H9 (cell line): ENCODE measurements around the gene COG2. TPM values are rescaled to one million over a fixed set of nuclear protein-coding genes. Genes with fewer than 3 reads are reported as not detected.

Experiments used
- DNase-seq: peaks from one replicate; pipeline ENCODE4 v3.0.0-alpha.2; 2017
- H2AFZ ChIP-seq: one replicate; pipeline ENCODE4 v1.6.1; 2013; ENCODE audit warnings: mild to moderate bottlenecking, low read length, control low read depth, moderate library complexity
- H2AK5ac ChIP-seq: 2 replicates; pipeline ENCODE4 v1.6.1; 2013; ENCODE audit warnings: low read length, control low read depth, mixed read lengths; ENCODE audit not compliant: insufficient read length
- H2BK120ac ChIP-seq: one replicate; pipeline ENCODE4 v1.6.1; 2013; ENCODE audit warnings: low read depth, mild to moderate bottlenecking, low read length, control low read depth, inconsistent platforms; ENCODE audit not compliant: poor library complexity, severe bottlenecking
- H2BK12ac ChIP-seq: 2 replicates; pipeline ENCODE4 v1.6.1; 2013; ENCODE audit warnings: low read length, control low read depth, mixed read lengths, low read depth; ENCODE audit not compliant: insufficient read length
- H2BK15ac ChIP-seq: 2 replicates; pipeline ENCODE4 v1.6.1; 2013; ENCODE audit warnings: low read depth, low read length, control low read depth
- H2BK20ac ChIP-seq: one replicate; pipeline ENCODE4 v1.6.1; 2013; ENCODE audit warnings: low read depth, mild to moderate bottlenecking, low read length, control low read depth, inconsistent platforms; ENCODE audit not compliant: poor library complexity, severe bottlenecking
- H2BK5ac ChIP-seq: 2 replicates; pipeline ENCODE4 v1.6.1; 2013; ENCODE audit warnings: low read length, control low read depth, mixed read lengths; ENCODE audit not compliant: insufficient read length
- H3K14ac ChIP-seq: 2 replicates; pipeline ENCODE4 v1.6.1; 2013; ENCODE audit warnings: low read length, control low read depth; ENCODE audit not compliant: insufficient read depth
- H3K18ac ChIP-seq: 2 replicates; pipeline ENCODE4 v1.6.1; 2013; ENCODE audit warnings: low read depth, mild to moderate bottlenecking, mixed read lengths, low read length, control low read depth; ENCODE audit not compliant: insufficient read length
- H3K23ac ChIP-seq: 2 replicates; pipeline ENCODE4 v1.6.1; 2013; ENCODE audit warnings: low read length, control low read depth, mixed read lengths, low read depth; ENCODE audit not compliant: insufficient read length
- H3K23me2 ChIP-seq: 2 replicates; pipeline ENCODE4 v1.6.1; 2013; ENCODE audit warnings: low read depth, mild to moderate bottlenecking, mixed read lengths, low read length, control low read depth; ENCODE audit not compliant: insufficient read length, poor library complexity, severe bottlenecking
- H3K27ac ChIP-seq: 2 replicates; pipeline ENCODE4 v1.5.1; 2013; ENCODE audit warnings: low read length, control low read depth, mixed read lengths, low read depth; ENCODE audit not compliant: insufficient read length
- H3K27me3 ChIP-seq: 2 replicates; pipeline ENCODE4 v1.6.1; 2013; ENCODE audit warnings: low read length, control low read depth, inconsistent platforms; ENCODE audit not compliant: insufficient read depth
- H3K4ac ChIP-seq: 2 replicates; pipeline ENCODE4 v1.6.1; 2013; ENCODE audit warnings: low read depth, mild to moderate bottlenecking, control low read depth, inconsistent platforms, low read length, moderate library complexity
- H3K4me1 ChIP-seq: 2 replicates; pipeline ENCODE4 v1.6.1; 2013; ENCODE audit warnings: low read length, control low read depth, inconsistent platforms; ENCODE audit not compliant: insufficient read depth
- H3K4me2 ChIP-seq: 2 replicates; pipeline ENCODE4 v1.6.1; 2013; ENCODE audit warnings: low read length, control low read depth, mixed read lengths; ENCODE audit not compliant: insufficient read length, insufficient read depth
- H3K56ac ChIP-seq: 2 replicates; pipeline ENCODE4 v1.6.1; 2013; ENCODE audit warnings: low read depth, mild to moderate bottlenecking, mixed read lengths, low read length, control low read depth; ENCODE audit not compliant: insufficient read length
- H3K79me1 ChIP-seq: 2 replicates; pipeline ENCODE4 v1.6.1; 2013; ENCODE audit warnings: low read depth, mild to moderate bottlenecking, moderate library complexity, low read length, control low read depth, inconsistent platforms; ENCODE audit not compliant: insufficient read depth, poor library complexity, severe bottlenecking
- H3K79me2 ChIP-seq: 2 replicates; pipeline ENCODE4 v1.6.1; 2013; ENCODE audit warnings: low read length, control low read depth, inconsistent platforms; ENCODE audit not compliant: insufficient read depth
- H3K9ac ChIP-seq: 2 replicates; pipeline ENCODE4 v1.6.1; 2013; ENCODE audit warnings: low read length, control low read depth, mixed read lengths; ENCODE audit not compliant: insufficient read length; ENCODE audit errors: extremely low read depth
- H3K9me3 ChIP-seq: one replicate; pipeline ENCODE4 v1.6.1; 2013; ENCODE audit warnings: low read depth, low read length, inconsistent platforms; ENCODE audit not compliant: control insufficient read depth
- H3T11ph ChIP-seq: one replicate; pipeline ENCODE4 v1.6.1; 2013; ENCODE audit warnings: mild to moderate bottlenecking, low read length, control low read depth, inconsistent platforms
- H4K20me1 ChIP-seq: one replicate; pipeline ENCODE4 v1.6.1; 2013; ENCODE audit not compliant: control insufficient read depth, insufficient read length, insufficient read depth
- H4K5ac ChIP-seq: 2 replicates; pipeline ENCODE4 v1.6.1; 2013; ENCODE audit warnings: low read depth, mild to moderate bottlenecking, mixed read lengths, low read length, control low read depth; ENCODE audit not compliant: insufficient read length
- H4K8ac ChIP-seq: replicated peaks from 2 replicates; pipeline ENCODE4 v1.6.1; 2013; ENCODE audit warnings: low read length, control low read depth, mixed read lengths, low read depth; ENCODE audit not compliant: insufficient read length
- H4K91ac ChIP-seq: 2 replicates; pipeline ENCODE4 v1.6.1; 2013; ENCODE audit warnings: low read depth, mild to moderate bottlenecking, moderate library complexity, mixed read lengths, low read length, control low read depth; ENCODE audit not compliant: insufficient read length
- H3K27ac Mint-ChIP-seq, 3 experiments: 2 replicates in 2 of 3; 3 replicates in 1 of 3; pipeline ENCODE4 v1.8.0; 2020 to 2021; ENCODE audit warnings: mixed read lengths in 3 of 3, mild to moderate bottlenecking in 1 of 3, moderate library complexity in 1 of 3
- H3K27me3 Mint-ChIP-seq: 2 replicates; pipeline ENCODE4 v1.8.0; 2021; ENCODE audit warnings: low read depth, mild to moderate bottlenecking, moderate library complexity, mixed read lengths
- H3K36me3 Mint-ChIP-seq, 3 experiments: 2 replicates in 2 of 3; 3 replicates in 1 of 3; pipeline ENCODE4 v1.8.0; 2020 to 2021; ENCODE audit warnings: low read depth in 3 of 3, mixed read lengths in 3 of 3; ENCODE audit not compliant: insufficient read depth in 1 of 3
- H3K4me1 Mint-ChIP-seq, 2 experiments: 2 replicates each; pipeline ENCODE4 v1.8.0; 2020; ENCODE audit warnings: mixed read lengths in 2 of 2
- H3K4me3 Mint-ChIP-seq, 2 experiments: 2 replicates in 1 of 2; 3 replicates in 1 of 2; pipeline ENCODE4 v1.8.0; 2020 to 2021; ENCODE audit warnings: mild to moderate bottlenecking in 2 of 2, mixed read lengths in 2 of 2, moderate library complexity in 1 of 2
- H3K9me3 Mint-ChIP-seq, 2 experiments: 2 replicates in 1 of 2; 3 replicates in 1 of 2; pipeline ENCODE4 v1.8.0; 2020; ENCODE audit warnings: mild to moderate bottlenecking in 2 of 2, mixed read lengths in 2 of 2, moderate library complexity in 1 of 2
- CTCF ChIP-seq: fragments of 200-600 bp; sonication (generic); conservative IDR thresholded peaks from 3 replicates; pipeline ENCODE4 v1.8.0; 2021; ENCODE audit warnings: antibody characterized with exemption, mild to moderate bottlenecking
- total RNA-seq: library from RNA; stranded (reverse); gene quantifications from 2 replicates; pipeline ENCODE4 v1.2.1, GENCODE V29; 2021

COG2 gene
- total RNA-seq, 1 experiment from 2014 or later: 42.2 TPM

GRCh38 chr1:230629511-230629910 is 12.8 kb upstream of the COG2 start:
- Histone ChIP-seq H4K8ac (no peak overlapping the region), H2AFZ (no peak overlapping the region), H2BK15ac (no peak overlapping the region), H4K91ac (no peak overlapping the region), H3K27ac (no peak overlapping the region), H3K23ac (no peak overlapping the region), H3K14ac (no peak overlapping the region), H3K9ac (no peak overlapping the region), H2BK120ac (no peak overlapping the region), H3K56ac (no peak overlapping the region), H2BK5ac (no peak overlapping the region), H4K5ac (no peak overlapping the region), H4K20me1 (no peaks in the 10 kb centered on the region), H3K27me3 (no peaks in the 10 kb centered on the region), H2BK12ac (no peak overlapping the region), H3K18ac (no peak overlapping the region), H3K9me3 (no peaks in the 10 kb centered on the region), H3K4me1 (0 out of 2 replicates have a peak, but pooled peaks cover 2% of the 10 kb centered on the region), H3T11ph (no peak overlapping the region), H3K79me1 (no peaks in the 10 kb centered on the region), H3K4ac (no peak overlapping the region), H3K4me2 (no peak overlapping the region), H3K79me2 (no peaks in the 10 kb centered on the region), H2BK20ac (no peak overlapping the region), H3K23me2 (no peaks in the 10 kb centered on the region), H2AK5ac (no peak overlapping the region)
- DNase-seq: no peak
- Mint-ChIP-seq H3K27ac (no peak overlapping the region), H3K9me3 (no peaks in the 10 kb centered on the region), H3K4me3 (no peak overlapping the region), H3K36me3 (no peaks in the 10 kb centered on the region), H3K27me3 (no peaks in the 10 kb centered on the region), H3K4me1 (peaks cover 6 to 10% of the 10 kb centered on the region in 2 experiments; a peak in 3 of 4 replicates)
- TF ChIP-seq CTCF: no peak
